Subcutaneous adipose tissue (tissue), 4 donors: ENCODE results near the gene CCNF. TPM values are rescaled to one million over a fixed set of nuclear protein-coding genes. Genes with fewer than 3 reads are reported as not detected.

Experiments
- total RNA-seq, 4 donors: library from RNA; depleted of rRNA; stranded (reverse); fragments of >200 nt; gene quantifications; one replicate each; pipeline ENCODE4 v1.1.0, GENCODE V29; 2016
- TF ChIP-seq, protein P1 (sequence below): fragments of 450-650 bp; IDR thresholded peaks from one replicate; pipeline ENCODE4 v1.5.1; 2016; ENCODE audit warnings: low read depth, mild to moderate bottlenecking, control low read depth, antibody characterized with exemption, moderate library complexity

Gene CCNF
- total RNA-seq, 4 donors from 2014 or later, result 1.8 to 5.1 (median 2.0) TPM

- TF ChIP-seq, protein P1, sequence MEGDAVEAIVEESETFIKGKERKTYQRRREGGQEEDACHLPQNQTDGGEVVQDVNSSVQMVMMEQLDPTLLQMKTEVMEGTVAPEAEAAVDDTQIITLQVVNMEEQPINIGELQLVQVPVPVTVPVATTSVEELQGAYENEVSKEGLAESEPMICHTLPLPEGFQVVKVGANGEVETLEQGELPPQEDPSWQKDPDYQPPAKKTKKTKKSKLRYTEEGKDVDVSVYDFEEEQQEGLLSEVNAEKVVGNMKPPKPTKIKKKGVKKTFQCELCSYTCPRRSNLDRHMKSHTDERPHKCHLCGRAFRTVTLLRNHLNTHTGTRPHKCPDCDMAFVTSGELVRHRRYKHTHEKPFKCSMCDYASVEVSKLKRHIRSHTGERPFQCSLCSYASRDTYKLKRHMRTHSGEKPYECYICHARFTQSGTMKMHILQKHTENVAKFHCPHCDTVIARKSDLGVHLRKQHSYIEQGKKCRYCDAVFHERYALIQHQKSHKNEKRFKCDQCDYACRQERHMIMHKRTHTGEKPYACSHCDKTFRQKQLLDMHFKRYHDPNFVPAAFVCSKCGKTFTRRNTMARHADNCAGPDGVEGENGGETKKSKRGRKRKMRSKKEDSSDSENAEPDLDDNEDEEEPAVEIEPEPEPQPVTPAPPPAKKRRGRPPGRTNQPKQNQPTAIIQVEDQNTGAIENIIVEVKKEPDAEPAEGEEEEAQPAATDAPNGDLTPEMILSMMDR, result no peak
Measured at GRCh38 chr16:2472488-2472864, 43.2 kb downstream of the CCNF start.

- TF ChIP-seq, protein P1, result no peak
Measured at GRCh38 chr16:2472885-2473445, 43.7 kb downstream of the CCNF start.

DNA sequence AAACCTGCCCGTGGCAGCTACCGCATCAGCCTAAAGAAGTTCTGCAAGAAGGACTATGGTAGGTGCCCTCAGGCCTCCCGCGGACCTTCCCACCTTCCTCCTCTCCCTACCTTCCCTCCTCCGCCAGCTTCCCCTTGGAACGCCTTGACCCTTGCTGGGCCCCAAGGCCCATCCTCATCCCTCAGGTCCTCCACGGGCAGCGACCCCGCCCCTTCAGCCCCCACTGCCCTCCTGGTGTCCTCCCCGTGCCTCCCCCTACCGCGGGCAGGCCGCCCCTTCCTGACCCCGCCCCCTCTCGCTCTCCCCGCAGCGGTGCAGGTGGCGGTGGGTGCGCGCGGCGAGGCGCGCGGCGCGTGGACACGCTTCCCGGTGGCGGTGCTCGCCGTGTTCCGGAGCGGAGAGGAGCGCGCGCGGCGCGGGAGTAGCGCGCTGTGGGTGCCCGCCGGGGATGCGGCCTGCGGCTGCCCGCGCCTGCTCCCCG is 44.2 kb downstream of the CCNF start:
- TF ChIP-seq, protein P1, result no peak

GRCh38 chr16:2473999-2474876 is 45.0 kb downstream of the CCNF start:
- TF ChIP-seq, protein P1, result no peak

GRCh38 chr16:2474877-2475412 is 45.7 kb downstream of the CCNF start, which contains the start of gene TBC1D24:
TSS of gene TBC1D24 (plus strand) at chr16:2475127. CDS start at chr16:2496149, 21,022 bp downstream.
- TF ChIP-seq, protein P1, result no peak

DNA sequence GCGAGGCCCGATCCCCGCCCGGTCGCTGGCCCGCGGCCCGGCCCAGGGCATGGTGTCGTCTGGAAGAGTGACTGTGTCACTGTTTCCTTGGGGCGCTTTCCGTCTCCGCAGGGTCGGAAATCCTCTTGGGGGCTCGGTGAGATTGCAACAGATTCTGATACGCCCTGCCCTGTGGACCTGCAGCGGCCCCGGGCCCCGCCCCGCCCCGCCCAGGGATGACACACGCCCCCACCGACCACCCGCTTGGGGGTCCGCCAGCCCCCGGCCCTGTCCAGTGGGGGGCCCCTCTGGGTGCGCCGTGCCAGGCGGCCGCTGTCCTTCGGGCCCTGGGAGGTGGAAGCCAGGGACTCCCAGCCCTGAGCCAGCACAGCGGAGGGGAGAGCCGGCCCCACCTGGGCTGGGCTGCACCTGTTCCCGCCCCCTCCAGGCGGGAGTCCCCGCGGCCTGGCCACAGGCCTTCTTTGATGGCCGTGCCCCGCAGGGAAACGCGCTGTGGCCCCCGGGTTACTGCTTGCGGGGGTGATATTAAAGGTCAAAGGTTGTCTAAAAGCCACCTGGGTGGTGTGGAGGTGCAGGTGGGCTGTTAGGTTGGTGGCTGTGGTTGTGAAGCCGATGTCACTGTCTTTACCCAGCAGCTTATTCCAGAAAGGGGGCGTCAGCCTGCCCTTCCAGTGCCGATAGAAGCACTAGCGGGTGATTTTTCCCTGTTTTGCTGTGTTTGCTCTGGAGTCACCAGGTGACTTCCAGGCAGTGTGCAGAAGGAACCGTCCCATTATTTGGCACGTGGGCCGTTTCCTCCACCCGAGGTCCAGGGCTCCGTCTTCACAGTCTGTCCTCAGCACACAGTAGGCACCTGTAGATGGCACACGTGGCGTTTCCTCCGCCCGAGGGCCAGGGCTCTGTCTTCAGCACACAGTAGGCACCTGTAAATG is 46.4 kb downstream of the CCNF start:
- TF ChIP-seq, protein P1, result no peak
